Measurements from ENCODE around the gene TMEM207. TPM values are rescaled to one million over a fixed set of nuclear protein-coding genes. Genes with fewer than 3 reads are reported as not detected.

TMEM207 gene
- total RNA-seq, 1 experiment from 2014 or later, result not detected

DNA sequence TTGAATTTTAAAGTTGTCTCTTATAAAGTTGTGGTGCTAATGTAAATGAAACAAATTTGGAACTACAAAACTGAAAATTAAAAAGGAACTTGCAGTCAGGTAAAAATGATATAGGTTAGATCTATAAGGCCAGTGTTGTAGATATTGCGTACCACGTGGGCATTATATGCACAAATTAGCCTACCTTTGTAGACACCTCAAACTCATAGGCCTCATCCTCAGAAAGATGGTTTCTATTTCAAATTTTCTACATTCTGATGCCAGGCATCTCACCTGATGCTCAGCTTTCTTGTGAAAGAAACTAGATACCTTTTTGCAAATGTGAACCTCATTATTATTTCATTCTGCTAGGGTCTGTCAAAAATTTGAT, 25.6 kb downstream of the TMEM207 start:
- H3T11ph ChIP-seq (ENCODE audit: low read length), result no peak overlapping the region
- no peak overlapping the region for H2BK15ac ChIP-seq (ENCODE audit: low read depth, low read length)
- H3K18ac ChIP-seq (ENCODE audit: insufficient read length, low read depth, low read length), result no peak overlapping the region
- no peaks in the 10 kb centered on the region for H3K27me3 ChIP-seq (ENCODE audit: insufficient read depth, low read length)
- H4K91ac ChIP-seq (ENCODE audit: insufficient read length, low read depth, low read length), result no peak overlapping the region
- no peak overlapping the region for H4K8ac ChIP-seq (replicated peaks; ENCODE audit: insufficient read length, low read depth, low read length)
- no peaks in the 10 kb centered on the region for H3K36me3 Mint-ChIP-seq (ENCODE audit: insufficient read depth in 1 of 3, low read depth in 3 of 3)
- H3K9me3 Mint-ChIP-seq, result no peaks in the 10 kb centered on the region
- no peak overlapping the region for H3K4me2 ChIP-seq (ENCODE audit: insufficient read depth, insufficient read length, low read length)
- no peak overlapping the region for H3K14ac ChIP-seq (ENCODE audit: insufficient read depth, low read length)
- H3K4me1 ChIP-seq (ENCODE audit: insufficient read depth, low read length), result no peaks in the 10 kb centered on the region
- no peaks in the 10 kb centered on the region for H4K20me1 ChIP-seq (ENCODE audit: control insufficient read depth, insufficient read depth, insufficient read length)
- no peak overlapping the region for H2BK12ac ChIP-seq (ENCODE audit: insufficient read length, low read depth, low read length)
- no peak overlapping the region for H3K9ac ChIP-seq (ENCODE audit: extremely low read depth, insufficient read length, low read length)
- H3K4me3 Mint-ChIP-seq, result no peak overlapping the region
- TF ChIP-seq, protein P1, sequence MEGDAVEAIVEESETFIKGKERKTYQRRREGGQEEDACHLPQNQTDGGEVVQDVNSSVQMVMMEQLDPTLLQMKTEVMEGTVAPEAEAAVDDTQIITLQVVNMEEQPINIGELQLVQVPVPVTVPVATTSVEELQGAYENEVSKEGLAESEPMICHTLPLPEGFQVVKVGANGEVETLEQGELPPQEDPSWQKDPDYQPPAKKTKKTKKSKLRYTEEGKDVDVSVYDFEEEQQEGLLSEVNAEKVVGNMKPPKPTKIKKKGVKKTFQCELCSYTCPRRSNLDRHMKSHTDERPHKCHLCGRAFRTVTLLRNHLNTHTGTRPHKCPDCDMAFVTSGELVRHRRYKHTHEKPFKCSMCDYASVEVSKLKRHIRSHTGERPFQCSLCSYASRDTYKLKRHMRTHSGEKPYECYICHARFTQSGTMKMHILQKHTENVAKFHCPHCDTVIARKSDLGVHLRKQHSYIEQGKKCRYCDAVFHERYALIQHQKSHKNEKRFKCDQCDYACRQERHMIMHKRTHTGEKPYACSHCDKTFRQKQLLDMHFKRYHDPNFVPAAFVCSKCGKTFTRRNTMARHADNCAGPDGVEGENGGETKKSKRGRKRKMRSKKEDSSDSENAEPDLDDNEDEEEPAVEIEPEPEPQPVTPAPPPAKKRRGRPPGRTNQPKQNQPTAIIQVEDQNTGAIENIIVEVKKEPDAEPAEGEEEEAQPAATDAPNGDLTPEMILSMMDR (conservative IDR thresholded peaks at IDR 0.05), result no peak
- no peak for DNase-seq
- no peaks in the 10 kb centered on the region for H3K79me2 ChIP-seq (ENCODE audit: insufficient read depth, low read length)
- H3K79me1 ChIP-seq (ENCODE audit: insufficient read depth, low read depth, low read length, poor library complexity, severe bottlenecking), result no peaks in the 10 kb centered on the region
- no peak overlapping the region for H2AFZ ChIP-seq (ENCODE audit: low read length)
- no peak overlapping the region for H2BK20ac ChIP-seq (ENCODE audit: low read depth, low read length, poor library complexity, severe bottlenecking)
- no peak overlapping the region for H3K56ac ChIP-seq (ENCODE audit: insufficient read length, low read depth, low read length)
- no peak overlapping the region for H3K23ac ChIP-seq (ENCODE audit: insufficient read length, low read depth, low read length)
- no peak overlapping the region for H4K5ac ChIP-seq (ENCODE audit: insufficient read length, low read depth, low read length)
- H2BK120ac ChIP-seq (ENCODE audit: low read depth, low read length, poor library complexity, severe bottlenecking), result no peak overlapping the region
- H3K27ac Mint-ChIP-seq, result no peak overlapping the region
- no peaks in the 10 kb centered on the region for H3K23me2 ChIP-seq (ENCODE audit: insufficient read length, low read depth, low read length, poor library complexity, severe bottlenecking)
- H2AK5ac ChIP-seq (ENCODE audit: insufficient read length, low read length), result no peak overlapping the region
- H3K27me3 Mint-ChIP-seq (ENCODE audit: low read depth), result no peaks in the 10 kb centered on the region
- no peak overlapping the region for H2BK5ac ChIP-seq (ENCODE audit: insufficient read length, low read length)
- no peak overlapping the region for H3K27ac ChIP-seq (ENCODE audit: insufficient read length, low read depth, low read length)
- H3K4ac ChIP-seq (ENCODE audit: low read depth, low read length), result no peak overlapping the region
- WGBS (ENCODE audit: extremely low coverage, insufficient read length, low lambda C conversion rate), result no CpG with 5 or more reads among the region's 2 CpGs
- no peaks in the 10 kb centered on the region for H3K4me1 Mint-ChIP-seq
- no peaks in the 10 kb centered on the region for H3K9me3 ChIP-seq (ENCODE audit: control insufficient read depth, low read depth, low read length)
